GM19438 (cell line): ENCODE data around the gene CNOT2.
"Not testable (repeated sequence)": the region's sequence is repeated elsewhere in the genome, so short reads cannot be mapped to it uniquely, and the experiment has no call there.

Experiments used
- ATAC-seq: cut with Tn5 transposase; IDR thresholded peaks from one replicate; pipeline ENCODE4 v1.9.1; 2021; ENCODE audit warnings: low read depth; ENCODE audit not compliant: unreplicated experiment

CNOT2 gene

GRCh38 chr12:70359458-70360197 lies 116.4 kb downstream of the CNOT2 start:
- no peak for ATAC-seq

- ATAC-seq: no peak
These were observed 117.0 kb downstream of the CNOT2 start for GRCh38 chr12:70360218-70360617.

GRCh38 chr12:70364695-70365397 lies 121.6 kb downstream of the CNOT2 start:
- no peak for ATAC-seq

- ATAC-seq: no peak
These were observed 122.1 kb downstream of the CNOT2 start for GRCh38 chr12:70365398-70365647.

GRCh38 chr12:70365648-70366518 lies 122.7 kb downstream of the CNOT2 start, which contains the start of gene KCNMB4:
Gene KCNMB4 (plus strand): TSS chr12:70366290. CDS start chr12:70366735, 445 bp downstream.
- peak; percentile 76 for ATAC-seq

- peak; percentile 42 for ATAC-seq
These were observed 123.5 kb downstream of the CNOT2 start for GRCh38 chr12:70366581-70367257.

- no peak for ATAC-seq
These were observed 124.3 kb downstream of the CNOT2 start for GRCh38 chr12:70367258-70368141.

GRCh38 chr12:70372881-70373280 lies 129.6 kb downstream of the CNOT2 start:
- no peak for ATAC-seq

GRCh38 chr12:70379846-70380245 lies 136.6 kb downstream of the CNOT2 start:
- ATAC-seq: no peak

- ATAC-seq: no peak
These were observed 140.3 kb downstream of the CNOT2 start for GRCh38 chr12:70383484-70383883.

GRCh38 chr12:70383886-70384285 lies 140.7 kb downstream of the CNOT2 start:
- ATAC-seq: no peak

- no peak for ATAC-seq
These were observed 143.5 kb downstream of the CNOT2 start for GRCh38 chr12:70386771-70387170.

GRCh38 chr12:70389678-70390077 lies 146.4 kb downstream of the CNOT2 start:
- ATAC-seq: no peak

- not testable (repeated sequence) for ATAC-seq
These were observed 149.4 kb downstream of the CNOT2 start for GRCh38 chr12:70392631-70393030.

- no peak for ATAC-seq
These were observed 150.7 kb downstream of the CNOT2 start for GRCh38 chr12:70393787-70394499.

GRCh38 chr12:70398002-70398401 lies 154.8 kb downstream of the CNOT2 start:
- no peak for ATAC-seq

GRCh38 chr12:70398862-70399261 lies 155.6 kb downstream of the CNOT2 start:
- no peak for ATAC-seq

GRCh38 chr12:70399311-70399710 lies 156.1 kb downstream of the CNOT2 start:
- no peak for ATAC-seq

- ATAC-seq: no peak
These were observed 156.9 kb downstream of the CNOT2 start for GRCh38 chr12:70400124-70400523.
